Measurements from ENCODE around the gene PM20D2.

DNA sequence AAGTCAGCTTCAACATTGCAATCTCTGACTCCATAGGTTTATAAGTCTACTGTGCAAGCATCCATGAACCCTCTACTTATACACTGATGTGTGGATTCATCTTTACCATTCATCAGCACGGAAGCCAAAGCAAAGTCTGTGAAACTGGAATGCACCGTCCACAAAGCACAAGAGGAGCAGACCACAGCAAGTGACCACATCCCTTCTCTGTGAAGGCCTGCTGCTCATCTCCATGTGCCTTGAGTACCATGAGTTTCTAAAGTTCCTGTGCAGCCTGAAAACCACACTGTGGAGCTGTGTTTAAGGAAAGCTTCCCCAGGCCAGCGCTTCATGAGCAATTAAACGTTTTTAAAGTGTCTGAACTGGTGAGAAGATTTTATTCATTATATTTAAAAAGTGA, 51.3 kb downstream of the PM20D2 start:
- TF ChIP-seq EZH2 (IDR thresholded peaks at IDR 0.05) (no peak), POLR2AphosphoS5 (IDR thresholded peaks at IDR 0.05; ENCODE audit: borderline replicate concordance, low read depth, low read length) (no peak)

Measured in SK-N-MC (cell line).